GM18858 (cell line): ENCODE results near the gene ROGDI.

Experiments used
- ATAC-seq: cut with Tn5 transposase; IDR thresholded peaks from one replicate; pipeline ENCODE4 v1.9.1; 2021; ENCODE audit not compliant: unreplicated experiment

The ROGDI gene, protein sequence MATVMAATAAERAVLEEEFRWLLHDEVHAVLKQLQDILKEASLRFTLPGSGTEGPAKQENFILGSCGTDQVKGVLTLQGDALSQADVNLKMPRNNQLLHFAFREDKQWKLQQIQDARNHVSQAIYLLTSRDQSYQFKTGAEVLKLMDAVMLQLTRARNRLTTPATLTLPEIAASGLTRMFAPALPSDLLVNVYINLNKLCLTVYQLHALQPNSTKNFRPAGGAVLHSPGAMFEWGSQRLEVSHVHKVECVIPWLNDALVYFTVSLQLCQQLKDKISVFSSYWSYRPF

GRCh38 chr16:4801962-4802658, at the start of gene ROGDI:
TSS of gene ROGDI (minus strand) at chr16:4802633. CDS start at chr16:4802571, 62 bp downstream.
- peak; percentile 43 for ATAC-seq

DNA sequence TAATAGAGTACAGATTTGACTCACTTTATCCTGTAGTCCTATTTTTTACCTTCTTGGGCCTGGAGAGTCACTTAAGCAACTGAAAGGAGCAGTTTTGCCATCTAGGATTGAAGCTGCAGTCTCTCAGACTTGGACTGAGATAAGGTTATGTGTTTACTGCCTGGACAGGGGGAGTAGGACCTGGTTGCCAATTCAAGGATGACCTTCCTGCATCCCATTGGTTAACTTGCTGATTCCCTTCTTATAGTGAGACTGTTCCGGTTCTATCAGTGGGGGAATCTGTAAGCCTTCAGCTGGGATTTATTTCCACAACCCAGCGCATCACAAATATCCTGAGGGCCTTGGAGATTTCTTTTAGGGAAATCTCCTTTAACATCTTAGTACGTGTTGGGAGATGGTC, 47.8 kb upstream of the ROGDI start:
- no peak for ATAC-seq

DNA sequence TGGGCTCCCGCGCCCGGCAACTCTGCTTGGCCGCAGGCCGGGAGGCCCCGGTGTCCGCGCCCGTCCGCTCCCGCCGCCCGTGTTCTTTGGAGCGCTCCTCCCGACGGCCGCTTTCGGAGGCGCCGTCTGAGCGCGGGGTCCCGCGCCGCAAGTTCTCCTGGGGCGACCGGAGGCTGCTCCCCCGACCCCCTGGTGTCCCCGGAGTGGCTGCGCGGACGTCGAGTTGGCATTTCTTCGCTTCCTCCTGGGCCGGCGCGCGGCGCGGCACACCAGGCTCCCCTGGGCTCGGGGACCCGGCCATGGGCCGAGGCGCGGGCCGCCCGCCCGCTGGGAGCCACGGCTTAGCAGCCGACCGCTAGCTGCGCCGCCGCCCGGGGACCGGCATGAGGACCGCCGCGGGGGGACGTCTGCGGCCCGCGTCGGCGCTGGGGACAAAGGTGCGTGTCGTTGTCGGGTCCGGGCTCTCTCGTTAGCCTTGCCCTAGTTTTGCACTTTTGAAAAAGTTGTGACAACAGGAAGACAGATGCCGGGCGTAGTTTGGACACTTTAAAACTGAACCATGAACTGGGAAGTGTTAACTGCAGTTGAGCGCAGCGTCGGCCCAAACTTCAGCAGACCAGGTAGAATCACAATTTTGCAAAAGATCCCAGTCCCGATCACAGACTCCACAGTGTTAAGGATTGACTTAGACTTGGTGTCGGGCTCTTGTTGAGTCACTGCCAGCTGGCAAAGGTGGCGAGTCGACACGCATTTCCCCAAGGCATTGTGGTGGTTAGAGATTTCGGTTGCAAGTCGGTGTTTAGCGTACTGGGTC, 45.5 kb upstream of the ROGDI start:
- peak; percentile 5 for ATAC-seq

DNA sequence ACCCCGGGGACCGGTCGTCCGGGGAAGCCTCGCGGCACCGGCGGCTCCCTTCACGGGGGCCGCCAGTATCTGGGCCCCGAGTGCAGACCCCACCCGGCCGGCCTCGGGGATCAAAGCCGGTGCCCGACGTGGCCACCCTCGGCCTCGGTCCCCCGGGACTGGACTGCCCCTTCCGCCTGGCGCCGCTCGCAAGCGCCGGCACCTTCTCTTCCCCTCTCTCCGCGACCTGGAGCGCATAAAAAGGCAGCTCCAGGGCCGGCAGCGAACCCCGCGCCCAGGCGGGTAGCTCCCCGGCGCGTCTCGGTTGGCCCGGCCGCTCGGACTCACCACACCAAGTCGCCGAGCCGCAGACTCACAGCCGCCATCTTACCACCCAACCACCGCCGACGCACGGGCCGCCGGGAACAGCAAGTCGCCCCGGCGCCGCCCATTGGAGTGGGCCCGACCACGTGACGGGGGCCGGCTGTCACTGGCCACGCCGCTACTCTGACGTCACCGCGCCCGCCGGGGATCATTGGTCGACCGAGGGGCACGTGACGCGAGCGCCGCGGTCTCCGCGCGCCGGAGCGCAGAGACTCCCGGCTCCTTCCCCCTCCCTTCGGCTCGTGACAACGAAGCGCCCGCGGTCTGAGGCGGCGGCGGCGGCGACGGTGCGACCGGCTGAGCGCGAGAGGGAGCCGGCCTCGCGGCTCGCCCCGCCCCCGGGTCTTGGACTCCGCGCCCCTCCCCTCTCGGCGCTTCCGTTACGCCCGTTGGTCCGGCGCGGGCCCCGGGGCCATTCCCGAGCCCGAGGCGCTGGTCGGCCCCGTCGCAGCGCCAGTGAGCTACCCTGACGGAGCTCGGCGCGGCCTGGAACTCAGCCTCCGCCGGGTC, 44.7 kb upstream of the ROGDI start, which contains the start of the genes GLYR1 and UBN1:
Gene GLYR1, minus strand, starts transcription at position 388 of the 873 bp plus-strand sequence. Its CDS starts 23 bp downstream, at position 365.
Gene UBN1, plus strand, starts transcription at position 581 of the 873 bp plus-strand sequence. CDS start 5,437 bp downstream, outside the sequence.
- ATAC-seq = peak; percentile 72

DNA sequence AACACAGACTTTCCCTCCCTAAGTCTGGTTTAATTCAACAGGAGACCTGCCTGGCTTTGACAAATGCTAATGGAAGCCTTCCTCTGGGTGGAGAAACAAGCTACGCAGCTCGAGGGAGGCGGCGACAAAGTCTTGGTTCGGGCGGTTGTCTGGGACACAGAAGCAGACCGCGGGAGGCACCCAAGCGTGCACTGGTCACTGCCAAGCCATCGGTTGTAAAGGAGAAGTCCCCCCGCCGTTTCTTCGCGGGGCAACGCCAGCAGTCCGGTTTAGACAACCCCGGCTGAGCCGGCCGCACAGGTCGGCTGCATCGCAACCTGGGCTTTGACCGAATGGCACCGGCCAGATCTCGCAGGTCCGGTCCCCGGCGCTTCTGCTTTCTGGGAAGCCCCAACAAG, 44.1 kb upstream of the ROGDI start:
- ATAC-seq = peak; percentile 16

DNA sequence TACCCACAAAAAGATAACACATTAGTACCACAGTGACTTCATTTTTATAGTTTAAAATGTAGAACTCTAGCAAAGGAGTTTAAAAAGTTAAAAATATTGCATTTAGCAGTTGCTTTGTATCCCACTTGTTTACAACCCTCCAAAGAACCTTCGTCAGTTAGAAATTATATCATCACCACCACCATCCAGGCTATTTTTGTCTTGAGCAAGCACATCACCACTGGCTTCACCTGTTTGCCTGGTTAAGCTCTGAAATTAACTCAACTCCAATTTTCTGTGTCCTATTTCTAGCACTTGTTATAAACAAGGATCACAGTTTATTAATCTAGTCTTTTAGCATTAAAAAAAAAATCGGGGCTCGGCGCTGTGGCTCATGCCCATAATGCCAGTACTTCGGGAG, 38.6 kb upstream of the ROGDI start:
- ATAC-seq = no peak

DNA sequence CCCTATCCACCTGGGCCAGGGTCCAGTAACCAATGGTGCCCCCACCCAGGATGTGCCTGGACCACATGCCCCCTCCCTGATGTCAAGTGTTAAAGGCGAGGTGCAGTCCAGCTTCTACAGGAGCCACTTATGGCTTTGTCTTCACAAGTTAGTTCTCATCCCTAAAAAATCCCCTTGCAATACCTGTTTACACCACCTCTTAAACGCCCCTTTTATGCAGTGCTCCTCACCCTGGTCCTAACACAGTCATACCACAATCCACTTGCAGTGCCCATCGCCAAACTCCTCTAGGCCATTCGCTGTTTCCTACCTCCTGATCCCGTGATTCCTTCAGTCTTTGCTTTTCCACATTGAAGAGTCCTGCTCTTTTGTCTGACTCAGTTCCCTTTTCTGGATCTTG, 37.5 kb upstream of the ROGDI start:
- no peak for ATAC-seq

DNA sequence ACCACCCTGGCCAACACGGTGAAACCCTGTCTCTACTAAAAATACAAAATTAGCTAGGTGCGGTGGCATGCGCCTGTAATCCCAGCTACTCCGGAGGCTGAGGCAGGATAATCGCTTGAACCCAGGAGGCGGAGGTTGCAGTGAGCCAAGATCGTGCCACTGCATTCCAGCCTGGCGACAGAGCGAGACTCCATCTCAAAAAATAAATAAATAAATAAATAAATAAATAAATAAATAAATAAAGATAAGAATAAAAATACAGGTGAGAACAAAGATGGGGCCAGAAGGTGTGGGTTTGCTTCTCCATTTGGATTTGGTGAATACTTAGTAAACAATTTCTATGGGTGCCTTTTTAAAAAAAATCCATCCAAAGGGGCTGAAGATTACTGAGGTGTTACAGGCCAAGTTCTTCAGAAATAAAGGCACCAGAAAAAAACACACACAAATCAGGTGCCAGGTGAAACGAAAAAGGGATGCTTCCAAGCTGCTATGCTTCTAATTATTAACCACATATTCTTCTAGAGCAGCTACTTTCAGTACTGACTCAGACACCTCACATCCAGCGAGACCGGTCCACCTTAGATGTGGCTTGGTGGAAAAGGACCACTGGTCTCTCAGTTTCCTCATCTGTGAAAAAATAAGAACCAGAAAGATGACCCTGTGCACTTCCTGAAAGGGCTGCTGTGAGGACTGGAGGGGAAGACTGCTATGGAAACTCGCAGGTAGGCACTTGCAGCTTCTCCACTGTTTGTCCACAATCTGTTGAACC, 35.5 kb upstream of the ROGDI start:
- ATAC-seq = no peak

DNA sequence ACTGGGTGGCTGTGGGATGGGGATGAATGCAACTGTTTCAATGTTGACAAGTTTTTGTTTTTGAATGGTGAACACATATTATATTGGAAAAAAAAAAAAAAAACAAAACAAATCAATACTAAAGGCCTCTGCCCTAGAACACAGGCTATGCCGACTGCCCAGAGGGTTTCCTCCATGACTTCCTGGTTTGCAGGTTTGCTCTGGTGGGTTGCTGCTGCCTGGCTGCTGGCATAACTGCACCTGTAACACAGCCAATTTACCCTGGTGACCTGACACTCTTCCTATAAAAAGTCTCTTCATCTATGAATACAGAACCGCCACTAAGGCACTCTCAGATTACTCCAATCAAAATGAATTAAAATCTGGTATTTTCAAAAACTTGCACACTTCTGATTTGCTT, 34.3 kb upstream of the ROGDI start:
- no peak for ATAC-seq

- ATAC-seq = no peak
Measured at GRCh38 chr16:4833584-4833983, 31.2 kb upstream of the ROGDI start.

- no peak for ATAC-seq
Measured at GRCh38 chr16:4832698-4833343, 30.4 kb upstream of the ROGDI start.

- ATAC-seq = no peak
Measured at GRCh38 chr16:4831616-4832015, 29.2 kb upstream of the ROGDI start.

- no peak for ATAC-seq
Measured at GRCh38 chr16:4830408-4830807, 28.0 kb upstream of the ROGDI start.

GRCh38 chr16:4828567-4829321, 26.3 kb upstream of the ROGDI start:
- no peak for ATAC-seq

- ATAC-seq = no peak
Measured at GRCh38 chr16:4826980-4827379, 24.5 kb upstream of the ROGDI start.

GRCh38 chr16:4826526-4826925, 24.1 kb upstream of the ROGDI start:
- ATAC-seq = no peak

DNA sequence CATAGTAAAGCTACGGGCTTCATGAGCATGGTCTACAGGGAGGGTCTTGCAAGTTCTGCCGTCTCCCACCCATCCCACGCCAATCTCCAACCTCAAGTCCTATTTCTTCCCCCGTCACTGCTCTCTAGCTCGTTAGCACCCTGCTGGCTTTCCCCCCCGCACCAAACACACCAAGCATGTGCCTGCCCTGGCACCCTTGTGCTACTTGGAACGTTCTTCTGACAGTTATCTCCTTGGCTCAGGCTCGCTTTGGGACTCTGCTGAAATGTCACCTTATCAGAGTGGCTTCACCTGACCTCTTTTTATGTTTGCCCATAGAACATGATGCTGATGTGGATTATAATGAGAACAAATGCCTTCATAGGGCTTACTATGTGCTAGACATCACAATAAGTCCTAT, 22.8 kb upstream of the ROGDI start:
- no peak for ATAC-seq

- ATAC-seq = no peak
Measured at GRCh38 chr16:4820652-4821051, 18.2 kb upstream of the ROGDI start.
